GM12878 (cell line): ENCODE data around the gene PLOD3. TPM values are rescaled to one million over a fixed set of nuclear protein-coding genes. Genes with fewer than 3 reads are reported as not detected.
A peak's percentile ranks its signal among the peaks of the same experiment; 100 is the strongest.

Experiments
- CTCF ChIP-seq, 3 experiments: IDR thresholded peaks in 2 of 3; conservative IDR thresholded peaks in 1 of 3; 2 replicates each; pipeline ENCODE4 v1.5.1; 2011; ENCODE audit warnings: low read depth in 3 of 3, low read length in 3 of 3, mild to moderate bottlenecking in 3 of 3, control low read depth in 2 of 3, moderate library complexity in 2 of 3, inconsistent platforms in 1 of 3, mixed read lengths in 1 of 3; ENCODE audit not compliant: control insufficient read depth in 2 of 3, insufficient read depth in 1 of 3; ENCODE audit errors: extremely low read depth in 1 of 3
- ESRRA ChIP-seq: IDR thresholded peaks from 2 replicates; pipeline ENCODE4 v1.6.1; 2012; ENCODE audit warnings: mild to moderate bottlenecking, low read length, improper control_type of control experiment
- NFIC ChIP-seq: IDR thresholded peaks from 2 replicates; pipeline ENCODE4 v1.6.1; 2012; ENCODE audit warnings: low read depth, mild to moderate bottlenecking, inconsistent platforms, low read length, moderate library complexity
- NKRF ChIP-seq: fragments of 450-650 bp; conservative IDR thresholded peaks from 2 replicates; pipeline ENCODE4 v1.6.1; 2017; ENCODE audit warnings: mild to moderate bottlenecking, moderate library complexity
- NR2C2 ChIP-seq: IDR thresholded peaks from 2 replicates; pipeline ENCODE4 v1.6.1; 2011; ENCODE audit warnings: borderline replicate concordance, low read depth; ENCODE audit not compliant: control insufficient read depth, insufficient read length
- PRDM15 ChIP-seq: fragments of 450-650 bp; formaldehyde crosslinking; IDR thresholded peaks from 2 replicates; pipeline ENCODE4 v1.4.0; 2020; ENCODE audit warnings: mild to moderate bottlenecking, moderate library complexity
- RCOR1 ChIP-seq: conservative IDR thresholded peaks from 2 replicates; pipeline ENCODE4 v1.6.1; 2012; ENCODE audit warnings: low read depth, low read length, improper control_type of control experiment
- RUNX3 ChIP-seq: IDR thresholded peaks from 2 replicates; pipeline ENCODE4 v1.6.1; 2012; ENCODE audit warnings: low read length, inconsistent platforms
- STAT1 ChIP-seq: fragments of 450-650 bp; conservative IDR thresholded peaks from 2 replicates; pipeline ENCODE4 v1.6.1; 2014; ENCODE audit warnings: antibody characterized with exemption, mild to moderate bottlenecking
- polyA plus RNA-seq, 11 experiments: library from polyadenylated mRNA; depleted of rRNA in 4 of 11; unstranded in 6 of 11; stranded (reverse) in 5 of 11; fragments of >200 nt; fragmentation: Nextera tagmentation in 4 of 11; fragmentation: Illumina TruSeq in 1 of 11; extraction: Ambion mirVana in 4 of 11; extraction: Trizol in 1 of 11; gene quantifications; 1 replicate in 1 of 11; 2 replicates in 10 of 11; pipeline versions ENCODE4 v1.2.1 to v1.2.3, GENCODE V29; 2011 to 2016; ENCODE audit warnings: inconsistent platforms in 2 of 11, missing spikeins in 2 of 11, low read depth in 1 of 11
- total RNA-seq, 4 experiments: library from RNA; depleted of rRNA in 3 of 4; stranded (reverse); fragments of >200 nt in 3 of 4; fragmentation: Illumina TruSeq in 1 of 4; extraction: Trizol in 1 of 4; gene quantifications; 2 replicates each; pipeline versions ENCODE4 v1.2.1 to v1.2.3, GENCODE V29; 2013 to 2021
- TF ChIP-seq, protein P1 (sequence below): fragments of 450-650 bp; IDR thresholded peaks from 2 replicates; pipeline ENCODE4 v1.6.1; 2017; ENCODE audit warnings: low read depth, mild to moderate bottlenecking, moderate library complexity
- TF ChIP-seq, protein P2 (sequence below): fragments of 450-650 bp; IDR thresholded peaks from 2 replicates; pipeline ENCODE4 v1.6.1; 2017; ENCODE audit warnings: borderline replicate concordance
- TF ChIP-seq, protein P3 (sequence below): fragments of 450-650 bp; IDR thresholded peaks from 2 replicates; pipeline ENCODE4 v1.6.1; 2016; ENCODE audit warnings: mild to moderate bottlenecking, moderate library complexity, borderline replicate concordance

The PLOD3 gene
- total and polyA plus RNA-seq, 10 of the 15 experiments (the other 5 are each of a cell fraction or from before 2014, with no cell fraction given) = 0.53 to 27.8 (median 15.1) TPM

GRCh38 chr7:101244375-101245146 lies 27.2 kb upstream of the PLOD3 start, which contains the start of gene FIS1 (continued):
- TF ChIP-seq ESRRA (no peak), NFIC (no peak), RCOR1 (peak; percentile 59; the same call in 1 of the 2 replicates), PRDM15 (CRISPR knock-in tag) (no peak), CTCF (IDR thresholded peaks at IDR 0.05 in 2 of 3, conservative IDR thresholded peaks at IDR 0.05 in 1 of 3; ENCODE audit: control insufficient read depth in 2 of 3, extremely low read depth in 1 of 3, insufficient read depth in 1 of 3, low read depth in 3 of 3, low read length in 3 of 3) (peak; percentile 79 to 95 (median 89); a peak in 5 of 6 replicates), NKRF (peak; percentile 93), STAT1 (peak; percentile 48), RUNX3 (peak; percentile 61), NR2C2 (no peak)
- TF ChIP-seq, protein P1, sequence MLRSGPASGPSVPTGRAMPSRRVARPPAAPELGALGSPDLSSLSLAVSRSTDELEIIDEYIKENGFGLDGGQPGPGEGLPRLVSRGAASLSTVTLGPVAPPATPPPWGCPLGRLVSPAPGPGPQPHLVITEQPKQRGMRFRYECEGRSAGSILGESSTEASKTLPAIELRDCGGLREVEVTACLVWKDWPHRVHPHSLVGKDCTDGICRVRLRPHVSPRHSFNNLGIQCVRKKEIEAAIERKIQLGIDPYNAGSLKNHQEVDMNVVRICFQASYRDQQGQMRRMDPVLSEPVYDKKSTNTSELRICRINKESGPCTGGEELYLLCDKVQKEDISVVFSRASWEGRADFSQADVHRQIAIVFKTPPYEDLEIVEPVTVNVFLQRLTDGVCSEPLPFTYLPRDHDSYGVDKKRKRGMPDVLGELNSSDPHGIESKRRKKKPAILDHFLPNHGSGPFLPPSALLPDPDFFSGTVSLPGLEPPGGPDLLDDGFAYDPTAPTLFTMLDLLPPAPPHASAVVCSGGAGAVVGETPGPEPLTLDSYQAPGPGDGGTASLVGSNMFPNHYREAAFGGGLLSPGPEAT = peak; percentile 70; the same call in 1 of the 2 replicates
- TF ChIP-seq, protein P2, sequence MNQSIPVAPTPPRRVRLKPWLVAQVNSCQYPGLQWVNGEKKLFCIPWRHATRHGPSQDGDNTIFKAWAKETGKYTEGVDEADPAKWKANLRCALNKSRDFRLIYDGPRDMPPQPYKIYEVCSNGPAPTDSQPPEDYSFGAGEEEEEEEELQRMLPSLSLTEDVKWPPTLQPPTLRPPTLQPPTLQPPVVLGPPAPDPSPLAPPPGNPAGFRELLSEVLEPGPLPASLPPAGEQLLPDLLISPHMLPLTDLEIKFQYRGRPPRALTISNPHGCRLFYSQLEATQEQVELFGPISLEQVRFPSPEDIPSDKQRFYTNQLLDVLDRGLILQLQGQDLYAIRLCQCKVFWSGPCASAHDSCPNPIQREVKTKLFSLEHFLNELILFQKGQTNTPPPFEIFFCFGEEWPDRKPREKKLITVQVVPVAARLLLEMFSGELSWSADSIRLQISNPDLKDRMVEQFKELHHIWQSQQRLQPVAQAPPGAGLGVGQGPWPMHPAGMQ = no peak
- TF ChIP-seq, protein P3, sequence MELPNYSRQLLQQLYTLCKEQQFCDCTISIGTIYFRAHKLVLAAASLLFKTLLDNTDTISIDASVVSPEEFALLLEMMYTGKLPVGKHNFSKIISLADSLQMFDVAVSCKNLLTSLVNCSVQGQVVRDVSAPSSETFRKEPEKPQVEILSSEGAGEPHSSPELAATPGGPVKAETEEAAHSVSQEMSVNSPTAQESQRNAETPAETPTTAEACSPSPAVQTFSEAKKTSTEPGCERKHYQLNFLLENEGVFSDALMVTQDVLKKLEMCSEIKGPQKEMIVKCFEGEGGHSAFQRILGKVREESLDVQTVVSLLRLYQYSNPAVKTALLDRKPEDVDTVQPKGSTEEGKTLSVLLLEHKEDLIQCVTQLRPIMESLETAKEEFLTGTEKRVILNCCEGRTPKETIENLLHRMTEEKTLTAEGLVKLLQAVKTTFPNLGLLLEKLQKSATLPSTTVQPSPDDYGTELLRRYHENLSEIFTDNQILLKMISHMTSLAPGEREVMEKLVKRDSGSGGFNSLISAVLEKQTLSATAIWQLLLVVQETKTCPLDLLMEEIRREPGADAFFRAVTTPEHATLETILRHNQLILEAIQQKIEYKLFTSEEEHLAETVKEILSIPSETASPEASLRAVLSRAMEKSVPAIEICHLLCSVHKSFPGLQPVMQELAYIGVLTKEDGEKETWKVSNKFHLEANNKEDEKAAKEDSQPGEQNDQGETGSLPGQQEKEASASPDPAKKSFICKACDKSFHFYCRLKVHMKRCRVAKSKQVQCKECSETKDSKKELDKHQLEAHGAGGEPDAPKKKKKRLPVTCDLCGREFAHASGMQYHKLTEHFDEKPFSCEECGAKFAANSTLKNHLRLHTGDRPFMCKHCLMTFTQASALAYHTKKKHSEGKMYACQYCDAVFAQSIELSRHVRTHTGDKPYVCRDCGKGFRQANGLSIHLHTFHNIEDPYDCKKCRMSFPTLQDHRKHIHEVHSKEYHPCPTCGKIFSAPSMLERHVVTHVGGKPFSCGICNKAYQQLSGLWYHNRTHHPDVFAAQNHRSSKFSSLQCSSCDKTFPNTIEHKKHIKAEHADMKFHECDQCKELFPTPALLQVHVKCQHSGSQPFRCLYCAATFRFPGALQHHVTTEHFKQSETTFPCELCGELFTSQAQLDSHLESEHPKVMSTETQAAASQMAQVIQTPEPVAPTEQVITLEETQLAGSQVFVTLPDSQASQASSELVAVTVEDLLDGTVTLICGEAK = peak; percentile 95
